ENCODE results near the gene FLNB. TPM values are rescaled to one million over a fixed set of nuclear protein-coding genes. Genes with fewer than 3 reads are reported as not detected.

Gene FLNB
- polyA plus RNA-seq, 1 donor from 2014 or later: 10.3 TPM

- TF ChIP-seq EZH2 (IDR thresholded peaks at IDR 0.05; ENCODE audit: borderline replicate concordance, insufficient read depth, low read length, poor library complexity, severe bottlenecking) (no peak), SMC3 (conservative IDR thresholded peaks at IDR 0.05; ENCODE audit: poor library complexity) (no peak), EP300 (conservative IDR thresholded peaks at IDR 0.05; ENCODE audit: poor library complexity, severe bottlenecking) (no peak), MXI1 (conservative IDR thresholded peaks at IDR 0.05; ENCODE audit: poor library complexity, severe bottlenecking) (no peak), REST (IDR thresholded peaks at IDR 0.05; ENCODE audit: borderline replicate concordance) (no peak)
- Histone ChIP-seq H3K79me2 (replicated peaks; ENCODE audit: insufficient read depth, low read length) (no peaks in the 10 kb centered on the region), H3K27me3 (ENCODE audit: insufficient read depth, low read depth, low read length) (no peaks in the 10 kb centered on the region), H3K27ac (ENCODE audit: low read length) (no peak overlapping the region), H3K36me3 (ENCODE audit: insufficient read depth, low read length) (no peaks in the 10 kb centered on the region), H3K9me2 (ENCODE audit: insufficient read depth, low read length) (no peaks in the 10 kb centered on the region), H3K9ac (ENCODE audit: low read length) (no peak overlapping the region), H4K20me1 (ENCODE audit: insufficient read depth) (no peaks in the 10 kb centered on the region), H3F3A (ENCODE audit: insufficient read depth, low read length, poor library complexity, severe bottlenecking) (no peaks in the 10 kb centered on the region), H2AFZ (ENCODE audit: low read depth, low read length) (no peak overlapping the region), H3K4me3 (ENCODE audit: low read length) (no peak overlapping the region), H3K9me3 (ENCODE audit: low read length) (no peaks in the 10 kb centered on the region), H3K4me2 (ENCODE audit: low read length) (no peak overlapping the region)
These were observed 195.3 kb downstream of the FLNB start for GRCh38 chr3:58203541-58203940.

- H3K9me3 ChIP-seq (ENCODE audit: low read length): no peaks in the 10 kb centered on the region
- H3K4me3 ChIP-seq (ENCODE audit: low read length): no peak overlapping the region
- H3K79me2 ChIP-seq (replicated peaks; ENCODE audit: insufficient read depth, low read length): no peaks in the 10 kb centered on the region
- no peaks in the 10 kb centered on the region for H3F3A ChIP-seq (ENCODE audit: insufficient read depth, low read length, poor library complexity, severe bottlenecking)
- no peak for TF ChIP-seq CTCF (IDR thresholded peaks at IDR 0.05; ENCODE audit: poor library complexity, severe bottlenecking)
- TF ChIP-seq TAF1 (IDR thresholded peaks at IDR 0.05; ENCODE audit: low read depth): no peak
- no peak for TF ChIP-seq RAD21 (conservative IDR thresholded peaks at IDR 0.05)
- no peak for TF ChIP-seq POLR2AphosphoS5 (IDR thresholded peaks at IDR 0.05)
- no peak for TF ChIP-seq EZH2 (IDR thresholded peaks at IDR 0.05; ENCODE audit: borderline replicate concordance, insufficient read depth, low read length, poor library complexity, severe bottlenecking)
- no peak for TF ChIP-seq SMC3 (conservative IDR thresholded peaks at IDR 0.05; ENCODE audit: poor library complexity)
- no peak for TF ChIP-seq EP300 (conservative IDR thresholded peaks at IDR 0.05; ENCODE audit: poor library complexity, severe bottlenecking)
- no peak for TF ChIP-seq REST (IDR thresholded peaks at IDR 0.05; ENCODE audit: borderline replicate concordance)
- TF ChIP-seq MXI1 (conservative IDR thresholded peaks at IDR 0.05; ENCODE audit: poor library complexity, severe bottlenecking): no peak
- no peaks in the 10 kb centered on the region for H3K27me3 ChIP-seq (ENCODE audit: insufficient read depth, low read depth, low read length)
- no peaks in the 10 kb centered on the region for H4K20me1 ChIP-seq (ENCODE audit: insufficient read depth)
- H3K36me3 ChIP-seq (ENCODE audit: insufficient read depth, low read length): no peaks in the 10 kb centered on the region
- no peaks in the 10 kb centered on the region for H3K9me2 ChIP-seq (ENCODE audit: insufficient read depth, low read length)
- H2AFZ ChIP-seq (ENCODE audit: low read depth, low read length): no peak overlapping the region
- no peak overlapping the region for H3K27ac ChIP-seq (ENCODE audit: low read length)
- no peak overlapping the region for H3K4me2 ChIP-seq (ENCODE audit: low read length)
- no peak overlapping the region for H3K9ac ChIP-seq (ENCODE audit: low read length)
These were observed 196.5 kb downstream of the FLNB start for GRCh38 chr3:58204720-58205119.
